ENCODE results near the gene CPEB1.
"Not testable (repeated sequence)": the region's sequence is repeated elsewhere in the genome, so short reads cannot be mapped to it uniquely, and the experiment has no call there.

CPEB1 gene

DNA sequence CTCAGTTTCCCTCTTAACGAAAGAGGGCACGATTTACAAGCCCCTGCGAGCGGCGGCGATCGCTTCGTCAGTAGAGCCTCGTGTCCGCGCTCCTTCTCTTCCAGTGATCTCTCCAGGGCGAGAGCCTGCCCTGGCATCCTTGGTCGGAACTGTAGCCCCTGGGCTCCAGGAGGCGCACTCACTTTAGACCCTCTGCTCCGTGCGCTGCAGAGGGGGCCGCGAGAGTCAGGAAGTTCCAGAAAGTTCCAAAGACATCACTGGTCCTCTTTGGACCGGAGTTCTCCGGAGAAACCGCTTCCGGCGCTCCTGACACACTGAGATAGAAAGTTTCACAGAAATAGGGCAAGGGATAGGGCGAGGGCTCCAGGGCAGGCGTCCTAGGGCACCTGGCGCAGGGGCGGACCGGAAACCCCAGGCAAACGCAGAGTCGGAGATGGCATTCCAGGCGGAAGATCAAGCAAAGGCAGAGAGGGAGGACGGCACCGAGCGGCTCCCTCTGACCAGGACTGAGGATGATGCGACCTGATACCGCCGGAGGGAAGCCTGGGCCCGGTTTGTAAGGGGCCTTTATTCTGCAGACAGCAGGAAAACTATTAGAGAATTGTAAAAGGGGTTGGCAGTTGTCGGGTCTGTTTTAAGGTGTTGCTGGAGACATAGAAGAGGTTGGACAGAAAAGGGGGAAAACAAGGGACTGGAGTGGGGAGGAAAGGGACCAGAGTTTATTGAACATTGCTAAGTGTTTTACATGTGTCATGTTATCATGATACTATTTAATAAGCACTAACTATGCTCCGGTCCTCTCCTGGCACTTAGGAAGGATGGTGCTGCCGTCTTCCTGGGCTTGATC is 1.3 kb upstream of the CPEB1 start:
- no peak for DNase-seq

- no peak for DNase-seq
Observed at GRCh38 chr15:82647835-82648256, 683 bp upstream of the CPEB1 start.

- DNase-seq: no peak
Observed at GRCh38 chr15:82646250-82647044, 716 bp downstream of the CPEB1 start.

DNA sequence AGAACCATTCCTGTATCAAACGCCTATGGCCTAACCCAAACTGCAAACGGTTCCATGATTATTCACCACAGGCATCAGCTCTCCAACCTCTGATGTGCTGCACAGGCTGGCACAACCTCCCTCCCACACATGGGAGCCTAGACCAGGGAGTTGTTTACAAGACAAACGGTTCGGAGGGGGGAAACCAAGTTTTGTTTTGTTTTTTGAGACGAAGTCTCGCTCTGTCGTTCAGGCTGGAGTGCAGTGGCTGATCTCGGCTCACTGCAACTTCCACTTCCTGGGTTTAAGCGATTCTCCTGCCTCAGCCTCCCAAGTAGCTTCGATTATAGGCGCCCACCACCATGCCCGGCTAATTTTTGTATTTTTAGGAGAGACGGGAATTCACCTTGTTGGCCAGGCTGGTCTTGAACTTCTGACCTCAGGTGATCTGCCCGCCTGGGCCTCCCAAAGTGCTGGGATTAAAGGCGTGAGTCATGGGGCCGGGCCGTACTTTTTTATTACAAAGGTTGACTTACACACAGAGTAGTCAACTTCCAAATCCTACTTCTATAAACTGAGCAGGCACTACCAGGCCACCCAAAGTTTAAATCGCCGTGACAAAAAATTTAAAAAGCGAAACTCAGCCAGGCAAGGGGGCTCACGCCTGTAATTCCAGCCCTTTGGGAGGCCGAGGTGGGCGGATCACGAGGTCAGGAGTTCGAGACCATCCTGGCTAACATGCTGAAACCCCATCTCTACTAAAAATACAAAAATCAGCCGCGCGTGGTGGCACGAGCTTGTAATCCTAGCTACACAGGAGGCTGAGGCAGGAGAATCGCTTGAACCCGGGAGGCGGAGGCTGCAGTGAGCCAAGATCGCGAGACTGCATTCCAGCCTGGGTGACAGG is 2.0 kb downstream of the CPEB1 start:
- DNase-seq: not testable (repeated sequence)

DNA sequence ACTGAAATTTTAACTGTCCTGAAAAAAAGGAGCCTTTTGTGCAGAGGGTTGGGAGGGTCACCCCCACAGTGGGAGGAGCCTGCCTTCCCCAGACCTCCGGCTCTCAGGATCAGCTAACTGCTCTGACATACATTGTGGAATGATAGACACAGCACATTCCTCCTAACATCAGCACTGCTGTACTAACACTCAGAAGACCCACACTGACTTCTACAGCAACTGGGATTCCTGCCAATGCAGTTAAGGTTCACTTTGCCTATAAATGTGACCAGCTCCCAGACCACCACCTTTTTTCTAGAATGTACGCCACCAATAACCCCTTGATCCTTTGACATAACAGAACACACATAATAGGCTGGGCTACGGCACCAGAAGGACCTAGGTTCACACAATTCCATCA is 3.2 kb downstream of the CPEB1 start:
- DNase-seq: no peak

- no peak for DNase-seq
Observed at GRCh38 chr15:82642656-82643055, 4.5 kb downstream of the CPEB1 start.

- no peak for DNase-seq
Observed at GRCh38 chr15:82641129-82641798, 5.9 kb downstream of the CPEB1 start.

DNA sequence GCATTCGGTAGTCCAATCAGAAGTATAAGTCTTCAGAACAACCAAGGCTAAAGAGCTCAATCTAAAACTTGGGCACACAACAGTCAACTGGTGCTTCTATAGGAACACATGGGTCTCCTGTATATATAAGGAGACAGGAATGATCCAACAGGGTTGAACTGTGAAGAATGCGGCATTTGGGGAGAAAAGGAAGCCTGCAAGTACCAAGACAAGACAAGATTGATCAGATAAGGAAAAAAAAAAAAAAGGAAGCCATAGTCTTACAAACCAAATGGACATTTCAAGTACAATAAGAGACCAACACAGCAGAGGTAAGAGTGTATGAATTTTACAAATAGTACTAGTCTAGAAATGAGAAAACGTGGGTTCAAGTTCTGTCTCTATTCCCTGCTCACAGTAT is 6.5 kb downstream of the CPEB1 start:
- DNase-seq: no peak

GRCh38 chr15:82635798-82636197 is 11.4 kb downstream of the CPEB1 start:
- DNase-seq: no peak

GRCh38 chr15:82630033-82630432 is 17.1 kb downstream of the CPEB1 start:
- DNase-seq: no peak

DNA sequence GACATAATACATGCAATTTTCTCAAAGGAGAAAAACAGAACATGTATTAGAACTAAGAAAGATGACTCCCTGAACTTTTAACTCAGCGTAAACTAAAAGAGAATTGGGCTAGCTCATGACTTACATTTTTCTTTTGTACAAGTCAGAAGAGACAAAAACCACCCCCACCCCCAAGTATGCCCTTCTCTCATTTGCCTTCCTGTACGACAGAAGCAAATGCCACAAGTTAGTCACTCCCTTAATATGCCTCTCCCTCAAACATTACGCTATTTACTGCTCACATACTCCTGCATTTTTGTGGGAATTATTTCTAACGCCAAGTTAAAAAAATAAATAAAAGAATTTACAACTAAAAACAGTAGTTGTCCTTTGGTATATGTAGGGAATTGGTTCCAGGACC is 22.0 kb downstream of the CPEB1 start:
- no peak for DNase-seq

GRCh38 chr15:82624438-82624837 is 22.7 kb downstream of the CPEB1 start:
- DNase-seq: no peak

DNA sequence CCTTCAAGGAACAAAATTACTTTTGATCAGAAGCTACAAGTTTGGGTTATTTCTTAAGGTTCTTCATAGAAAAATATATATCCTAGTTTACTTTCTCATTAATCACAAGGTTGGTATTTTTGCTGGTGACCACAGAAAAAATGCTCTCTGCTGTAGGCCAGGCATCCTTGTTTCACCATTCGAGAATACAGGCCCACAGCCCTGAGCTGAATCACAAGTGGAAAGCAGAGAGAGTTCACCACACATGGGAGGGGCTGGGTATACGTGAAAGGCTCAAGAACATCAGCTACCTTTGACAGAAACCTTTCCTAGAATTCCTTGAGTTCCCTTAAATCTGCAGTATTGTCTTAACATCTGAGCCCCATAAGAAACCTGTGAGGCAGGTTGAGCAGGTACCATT is 23.2 kb downstream of the CPEB1 start:
- no peak for DNase-seq

- no peak for DNase-seq
Observed at GRCh38 chr15:82621970-82622369, 25.2 kb downstream of the CPEB1 start.

DNA sequence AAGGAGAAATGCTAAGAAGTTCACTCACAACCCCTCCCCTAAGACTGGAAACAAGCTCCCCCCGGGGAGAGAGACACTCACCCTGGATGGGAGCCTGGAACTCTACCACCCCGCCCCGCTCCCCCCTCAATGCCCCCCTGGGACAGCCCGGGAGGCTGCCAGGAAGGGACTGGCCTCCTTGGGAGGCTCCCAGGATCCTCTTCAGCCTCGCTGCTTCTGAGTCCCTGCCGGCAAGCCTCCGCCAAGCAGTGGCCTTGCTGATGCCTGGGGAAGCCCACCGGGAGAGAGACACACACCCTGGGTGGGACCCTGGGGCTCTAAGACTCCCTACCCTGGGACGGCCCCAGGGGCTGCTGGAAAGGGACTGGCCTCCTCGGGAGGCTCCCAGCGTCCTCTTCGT is 33.4 kb downstream of the CPEB1 start:
- no peak for DNase-seq

DNA sequence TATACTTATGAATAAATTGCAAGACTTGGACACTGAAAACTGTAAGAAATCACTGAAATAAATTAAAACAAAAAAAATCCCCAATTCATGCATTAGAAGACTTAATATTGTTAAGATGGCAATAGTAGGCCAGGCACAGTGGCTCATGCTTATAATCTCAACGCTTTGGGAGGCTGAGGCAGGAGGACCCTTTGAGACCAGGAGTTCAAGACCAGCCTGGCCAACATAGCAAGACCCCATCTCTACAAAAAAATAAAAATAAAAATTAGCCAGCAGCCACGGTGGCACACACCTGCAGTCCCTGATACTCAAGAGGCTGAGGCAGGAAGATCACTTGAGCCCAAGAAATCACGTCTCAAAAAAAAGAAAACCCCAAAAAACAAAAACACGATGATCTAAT is 35.8 kb downstream of the CPEB1 start:
- DNase-seq: no peak

DNA sequence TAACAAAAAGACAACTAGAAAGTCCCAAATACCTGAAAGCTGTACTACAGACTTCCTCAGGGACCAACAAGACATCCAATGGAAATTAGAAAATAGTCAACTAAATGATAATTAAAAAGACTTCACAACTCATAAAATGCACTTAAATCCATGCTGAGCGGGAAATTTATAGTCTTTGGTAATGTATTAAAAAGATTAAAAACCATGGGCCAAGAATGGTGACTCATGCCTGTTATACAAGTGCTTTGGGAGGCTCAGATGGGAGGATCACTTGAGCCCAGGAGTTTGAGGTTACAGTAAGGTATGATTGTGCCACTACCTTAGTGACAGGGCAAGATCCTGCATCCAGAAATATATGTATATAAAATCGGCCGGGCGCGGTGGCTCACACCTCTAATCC is 45.0 kb downstream of the CPEB1 start:
- no peak for DNase-seq

DNA sequence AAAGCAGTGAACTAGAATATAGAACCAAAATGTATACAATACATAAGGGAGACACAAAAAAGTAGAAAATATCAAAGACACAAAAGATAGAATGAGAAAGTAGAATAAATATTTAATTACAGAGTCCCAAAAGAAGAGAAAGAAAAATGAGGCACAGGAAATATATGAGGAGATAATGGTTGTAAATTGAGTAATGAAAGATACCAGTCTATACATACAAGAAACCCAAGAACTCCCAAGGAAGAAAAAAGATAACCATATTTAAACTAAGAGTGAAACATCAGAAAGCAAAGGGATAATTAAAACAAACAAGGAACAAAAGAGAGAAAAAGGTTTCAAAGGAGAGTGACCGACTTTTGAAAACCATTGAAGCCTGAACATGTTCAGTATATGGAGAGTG is 47.3 kb downstream of the CPEB1 start:
- no peak for DNase-seq

- DNase-seq: no peak
Observed at GRCh38 chr15:82597815-82598214, 49.3 kb downstream of the CPEB1 start.

DNA sequence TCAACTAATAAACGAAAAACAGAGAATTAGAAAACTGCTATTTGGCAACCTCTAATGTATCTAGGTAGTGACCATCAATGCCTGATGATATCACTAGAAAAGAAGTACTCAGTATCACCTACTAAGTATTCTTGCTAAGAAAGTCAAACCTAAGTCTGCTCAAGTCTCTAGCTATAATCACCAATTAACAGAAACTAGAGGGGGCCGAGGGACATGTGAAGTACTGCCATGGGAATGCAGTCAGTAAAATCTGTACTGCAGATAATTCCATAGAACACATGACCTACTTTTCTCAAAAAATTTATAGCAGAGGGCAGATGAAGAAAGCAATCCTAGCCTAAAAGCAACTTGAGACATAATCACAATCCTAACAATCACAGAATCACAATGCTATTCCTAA is 51.4 kb downstream of the CPEB1 start:
- DNase-seq: no peak

DNA sequence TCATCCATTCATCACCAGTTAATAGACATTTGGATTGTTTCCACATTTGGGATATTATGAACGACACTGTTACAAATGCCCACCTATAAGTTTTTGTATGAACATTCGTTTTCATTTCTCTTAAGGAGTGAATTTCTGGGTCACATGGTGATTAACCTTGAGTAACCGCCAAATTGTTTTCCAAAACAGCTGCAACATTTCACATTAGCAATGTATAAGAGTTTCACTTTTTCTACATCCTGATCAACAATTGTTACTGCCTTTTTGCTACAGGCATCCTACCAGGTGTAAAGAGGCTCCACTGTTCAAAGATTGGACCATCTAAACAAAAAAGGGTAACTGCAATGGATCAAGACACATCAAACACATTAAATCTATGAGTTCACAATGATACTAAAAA is 52.0 kb downstream of the CPEB1 start:
- DNase-seq: no peak

- DNase-seq: no peak
Observed at GRCh38 chr15:82587805-82588204, 59.4 kb downstream of the CPEB1 start.

DNA sequence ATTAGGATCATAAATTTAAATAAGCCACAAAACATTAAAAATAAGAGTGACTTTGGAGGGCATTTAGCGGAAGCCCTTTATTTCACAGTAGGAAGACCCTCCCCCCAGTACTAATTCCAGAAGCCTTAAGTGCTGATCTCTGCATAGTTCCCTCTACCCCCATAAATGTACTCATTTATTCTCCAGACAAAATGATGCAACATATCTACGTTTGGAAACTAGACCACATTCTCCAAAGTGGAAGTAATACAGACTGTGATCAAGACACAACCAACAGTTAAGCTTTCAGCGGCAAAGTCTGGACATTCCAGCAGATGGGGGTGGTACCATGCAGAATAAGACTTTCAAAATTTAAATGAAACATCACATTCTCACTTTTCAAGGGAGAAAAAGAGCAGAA is 62.1 kb downstream of the CPEB1 start:
- DNase-seq: no peak
